Measurements from ENCODE around the gene UST. TPM values are rescaled to one million over a fixed set of nuclear protein-coding genes. Genes with fewer than 3 reads are reported as not detected.

The UST gene
- polyA plus RNA-seq, 1 donor (not counting 4 experiments of a cell fraction or from before 2014, with no cell fraction given): 6.1 TPM

GRCh38 chr6:148884461-148884860, 137.6 kb downstream of the UST start:
- Histone ChIP-seq H3K9ac (ENCODE audit: control insufficient read depth, extremely low read depth, insufficient read depth, low read length) (no peak overlapping the region), H3K9me1 (ENCODE audit: control insufficient read depth, extremely low read depth, insufficient read depth, low read length) (no peaks in the 10 kb centered on the region), H3K27me3 (ENCODE audit: control insufficient read depth, extremely low read depth, insufficient read depth, low read length) (no peaks in the 10 kb centered on the region), H3K4me3 (ENCODE audit: control insufficient read depth in 2 of 3, extremely low read depth in 1 of 3, insufficient read depth in 2 of 3, low read depth in 1 of 3, low read length in 3 of 3) (no peak overlapping the region), H3K36me3 (ENCODE audit: control insufficient read depth in 2 of 2, extremely low read depth in 1 of 2, insufficient read depth in 2 of 2, low read length in 2 of 2) (no peaks in the 10 kb centered on the region), H4K20me1 (ENCODE audit: control insufficient read depth, extremely low read depth, insufficient read depth, low read length) (no peaks in the 10 kb centered on the region), H2AFZ (ENCODE audit: control insufficient read depth, low read length) (no peak overlapping the region), H3K4me2 (ENCODE audit: control insufficient read depth, extremely low read depth, insufficient read depth, low read depth, low read length) (no peak overlapping the region), H3K27ac (ENCODE audit: control insufficient read depth, insufficient read depth, low read length) (no peak overlapping the region), H3K79me2 (ENCODE audit: control insufficient read depth, insufficient read depth, low read length) (no peaks in the 10 kb centered on the region), H3K9me3 (ENCODE audit: control insufficient read depth, low read depth, low read length) (no peaks in the 10 kb centered on the region), H3K4me1 (ENCODE audit: control insufficient read depth, extremely low read depth, insufficient read depth, low read length) (peaks cover 27% of the 10 kb centered on the region)
- DNase-seq (ENCODE audit: low read depth, low spot score) (no peak), FAIRE-seq (no peak)
- dilution Hi-C loops (cut with MboI; ENCODE audit: extremely low pct_ligation_motif_present, low sequenced_read_pairs): no loop called here
- no peak for TF ChIP-seq CTCF (optimal IDR thresholded peaks at IDR 0.05 in 1 of 3, IDR thresholded peaks at IDR 0.05 in 1 of 3, conservative IDR thresholded peaks at IDR 0.05 in 1 of 3; ENCODE audit: extremely low read depth in 1 of 3, insufficient read depth in 2 of 3, low read length in 3 of 3)
- no peak for TF ChIP-seq EZH2 (IDR thresholded peaks at IDR 0.05; ENCODE audit: low read length)

- Histone ChIP-seq H3K9me3 (ENCODE audit: control insufficient read depth, low read depth, low read length) (no peaks in the 10 kb centered on the region), H3K4me1 (ENCODE audit: control insufficient read depth, extremely low read depth, insufficient read depth, low read length) (peaks cover 27% of the 10 kb centered on the region), H3K9me1 (ENCODE audit: control insufficient read depth, extremely low read depth, insufficient read depth, low read length) (no peaks in the 10 kb centered on the region), H3K27ac (ENCODE audit: control insufficient read depth, insufficient read depth, low read length) (peak overlapping the region; percentile 84), H3K4me3 (ENCODE audit: control insufficient read depth in 2 of 3, extremely low read depth in 1 of 3, insufficient read depth in 2 of 3, low read depth in 1 of 3, low read length in 3 of 3) (peak overlapping the region in 2 of 3 experiments; percentile 26 to 57), H3K79me2 (ENCODE audit: control insufficient read depth, insufficient read depth, low read length) (no peaks in the 10 kb centered on the region), H3K27me3 (ENCODE audit: control insufficient read depth, extremely low read depth, insufficient read depth, low read length) (no peaks in the 10 kb centered on the region), H4K20me1 (ENCODE audit: control insufficient read depth, extremely low read depth, insufficient read depth, low read length) (no peaks in the 10 kb centered on the region), H3K9ac (ENCODE audit: control insufficient read depth, extremely low read depth, insufficient read depth, low read length) (peak overlapping the region; percentile 24), H3K4me2 (ENCODE audit: control insufficient read depth, extremely low read depth, insufficient read depth, low read depth, low read length) (peak overlapping the region; percentile 83), H3K36me3 (ENCODE audit: control insufficient read depth in 2 of 2, extremely low read depth in 1 of 2, insufficient read depth in 2 of 2, low read length in 2 of 2) (no peaks in the 10 kb centered on the region), H2AFZ (ENCODE audit: control insufficient read depth, low read length) (peak overlapping the region; percentile 46)
- no peak for TF ChIP-seq EZH2 (IDR thresholded peaks at IDR 0.05; ENCODE audit: low read length)
- no peak for TF ChIP-seq CTCF (optimal IDR thresholded peaks at IDR 0.05 in 1 of 3, IDR thresholded peaks at IDR 0.05 in 1 of 3, conservative IDR thresholded peaks at IDR 0.05 in 1 of 3; ENCODE audit: extremely low read depth in 1 of 3, insufficient read depth in 2 of 3, low read length in 3 of 3)
- dilution Hi-C loops (cut with MboI; ENCODE audit: extremely low pct_ligation_motif_present, low sequenced_read_pairs): no loop called here
- DNase-seq (ENCODE audit: low read depth, low spot score): no peak
- FAIRE-seq: no peak
Measured at GRCh38 chr6:148885136-148885865, 138.5 kb downstream of the UST start.
